Calu3 (cell line): ENCODE results near the gene NEAT1. TPM values are rescaled to one million over a fixed set of nuclear protein-coding genes. Genes with fewer than 3 reads are reported as not detected.
A peak's percentile ranks its signal among the peaks of the same experiment; 100 is the strongest.

Experiments
- BruUV-seq: library from RNA; stranded (reverse); fragments of 400-500 nt; replicated peaks from 2 replicates; lab custom pipeline; 2021; lab: Mats Ljungman, UMichigan
- CTCF ChIA-PET: fragments of 300-600 bp; sonication (Branson Sonifier 250); formaldehyde crosslinking; loops from one replicate; lab custom pipeline; 2022; ENCODE audit warnings: antibody characterized with exemption; lab: Charles Lee
- DNase-seq: peaks from one replicate; pipeline ENCODE4 v3.0.0; 2022
- H3K27ac Mint-ChIP-seq: one replicate; pipeline ENCODE4 v1.8.0; 2022; ENCODE audit warnings: mixed read lengths; ENCODE audit not compliant: unreplicated experiment
- H3K27me3 Mint-ChIP-seq: one replicate; pipeline ENCODE4 v1.8.0; 2022; ENCODE audit warnings: mixed read lengths; ENCODE audit not compliant: unreplicated experiment
- H3K36me3 Mint-ChIP-seq: one replicate; pipeline ENCODE4 v1.8.0; 2022; ENCODE audit warnings: mild to moderate bottlenecking, moderate library complexity, mixed read lengths; ENCODE audit not compliant: insufficient read depth, unreplicated experiment
- H3K4me1 Mint-ChIP-seq: one replicate; pipeline ENCODE4 v1.8.0; 2022; ENCODE audit warnings: mild to moderate bottlenecking, low read depth, mixed read lengths; ENCODE audit not compliant: unreplicated experiment
- H3K4me3 Mint-ChIP-seq: one replicate; pipeline ENCODE4 v1.8.0; 2022; ENCODE audit warnings: mild to moderate bottlenecking, low read depth, moderate library complexity, mixed read lengths; ENCODE audit not compliant: unreplicated experiment
- H3K9me3 Mint-ChIP-seq: one replicate; pipeline ENCODE4 v1.8.0; 2022; ENCODE audit warnings: low read depth, mixed read lengths; ENCODE audit not compliant: unreplicated experiment
- intact Hi-C: fragments of 100-400 bp; cut with micrococcal nuclease; formaldehyde crosslinking; loops from one replicate; pipeline ENCODE4 v1.10.0; 2022; ENCODE audit not compliant: unreplicated experiment
- total RNA-seq: library from RNA; stranded (reverse); gene quantifications from 2 replicates; pipeline ENCODE4 v1.2.3, GENCODE V29; 2022
- TF ChIP-seq, protein P1 (sequence below): fragments of 200-600 bp; IDR thresholded peaks from one replicate; pipeline ENCODE4 v1.8.0; 2022; ENCODE audit warnings: antibody characterized with exemption; ENCODE audit not compliant: unreplicated experiment

Gene NEAT1
- total RNA-seq, 1 experiment from 2014 or later, result 605 TPM

DNA sequence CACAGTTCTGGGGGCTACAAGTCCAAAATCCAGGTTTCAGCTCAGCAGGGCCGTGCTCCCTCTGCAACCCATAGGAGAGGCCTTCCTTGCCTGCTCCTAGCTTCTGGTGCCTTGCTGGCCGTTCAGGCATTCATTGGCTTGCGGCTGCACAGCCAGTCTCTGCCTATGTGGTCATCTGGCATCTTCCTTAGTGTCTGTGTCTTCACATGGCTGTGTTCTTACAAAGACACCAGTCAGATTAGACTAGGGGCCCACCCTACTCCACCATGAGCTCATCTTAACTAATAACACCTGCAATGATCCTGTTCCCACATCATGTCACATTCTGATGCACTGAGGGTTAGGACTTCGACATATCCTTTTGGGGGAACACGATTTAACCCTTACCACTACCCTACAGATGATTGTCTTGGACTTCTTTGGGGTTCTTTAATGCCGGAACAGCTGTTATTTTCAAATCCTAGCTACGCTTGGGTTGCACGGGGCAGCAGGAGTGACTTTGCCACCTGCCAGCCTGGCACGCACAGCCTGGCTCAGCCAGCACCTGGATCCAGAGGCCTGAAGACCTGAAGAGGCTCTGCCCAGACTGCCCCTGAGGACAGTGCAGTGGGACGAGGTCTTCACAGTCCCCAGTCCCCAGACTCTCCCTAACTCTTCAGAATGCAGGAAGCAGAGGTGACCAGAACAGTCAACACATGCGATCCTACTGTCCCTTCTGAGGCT is 7.7 kb upstream of the NEAT1 start:
- TF ChIP-seq, protein P1, sequence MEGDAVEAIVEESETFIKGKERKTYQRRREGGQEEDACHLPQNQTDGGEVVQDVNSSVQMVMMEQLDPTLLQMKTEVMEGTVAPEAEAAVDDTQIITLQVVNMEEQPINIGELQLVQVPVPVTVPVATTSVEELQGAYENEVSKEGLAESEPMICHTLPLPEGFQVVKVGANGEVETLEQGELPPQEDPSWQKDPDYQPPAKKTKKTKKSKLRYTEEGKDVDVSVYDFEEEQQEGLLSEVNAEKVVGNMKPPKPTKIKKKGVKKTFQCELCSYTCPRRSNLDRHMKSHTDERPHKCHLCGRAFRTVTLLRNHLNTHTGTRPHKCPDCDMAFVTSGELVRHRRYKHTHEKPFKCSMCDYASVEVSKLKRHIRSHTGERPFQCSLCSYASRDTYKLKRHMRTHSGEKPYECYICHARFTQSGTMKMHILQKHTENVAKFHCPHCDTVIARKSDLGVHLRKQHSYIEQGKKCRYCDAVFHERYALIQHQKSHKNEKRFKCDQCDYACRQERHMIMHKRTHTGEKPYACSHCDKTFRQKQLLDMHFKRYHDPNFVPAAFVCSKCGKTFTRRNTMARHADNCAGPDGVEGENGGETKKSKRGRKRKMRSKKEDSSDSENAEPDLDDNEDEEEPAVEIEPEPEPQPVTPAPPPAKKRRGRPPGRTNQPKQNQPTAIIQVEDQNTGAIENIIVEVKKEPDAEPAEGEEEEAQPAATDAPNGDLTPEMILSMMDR, result no peak
- peaks cover 62% of the 10 kb centered on the region for H3K36me3 Mint-ChIP-seq
- no peak overlapping the region for H3K27ac Mint-ChIP-seq
- DNase-seq, result no peak
- no peak overlapping the region for H3K4me3 Mint-ChIP-seq
- intact Hi-C loops, result loop anchor here (5.0 kb wide), 1 partner anchor 33 kb away; the partner anchor contains the start of gene SLC25A45
- CTCF ChIA-PET, result interaction anchor here (0.7 to 2.1 kb wide), 5 partner anchors 15 to 142 kb away, joined by 4 to 10 read pairs (median 7); no protein-coding TSS in a partner anchor
- BruUV-seq, result no TSS peak
- H3K27me3 Mint-ChIP-seq, result no peaks in the 10 kb centered on the region
- peaks cover 46% of the 10 kb centered on the region for H3K4me1 Mint-ChIP-seq
- H3K9me3 Mint-ChIP-seq, result no peaks in the 10 kb centered on the region

DNA sequence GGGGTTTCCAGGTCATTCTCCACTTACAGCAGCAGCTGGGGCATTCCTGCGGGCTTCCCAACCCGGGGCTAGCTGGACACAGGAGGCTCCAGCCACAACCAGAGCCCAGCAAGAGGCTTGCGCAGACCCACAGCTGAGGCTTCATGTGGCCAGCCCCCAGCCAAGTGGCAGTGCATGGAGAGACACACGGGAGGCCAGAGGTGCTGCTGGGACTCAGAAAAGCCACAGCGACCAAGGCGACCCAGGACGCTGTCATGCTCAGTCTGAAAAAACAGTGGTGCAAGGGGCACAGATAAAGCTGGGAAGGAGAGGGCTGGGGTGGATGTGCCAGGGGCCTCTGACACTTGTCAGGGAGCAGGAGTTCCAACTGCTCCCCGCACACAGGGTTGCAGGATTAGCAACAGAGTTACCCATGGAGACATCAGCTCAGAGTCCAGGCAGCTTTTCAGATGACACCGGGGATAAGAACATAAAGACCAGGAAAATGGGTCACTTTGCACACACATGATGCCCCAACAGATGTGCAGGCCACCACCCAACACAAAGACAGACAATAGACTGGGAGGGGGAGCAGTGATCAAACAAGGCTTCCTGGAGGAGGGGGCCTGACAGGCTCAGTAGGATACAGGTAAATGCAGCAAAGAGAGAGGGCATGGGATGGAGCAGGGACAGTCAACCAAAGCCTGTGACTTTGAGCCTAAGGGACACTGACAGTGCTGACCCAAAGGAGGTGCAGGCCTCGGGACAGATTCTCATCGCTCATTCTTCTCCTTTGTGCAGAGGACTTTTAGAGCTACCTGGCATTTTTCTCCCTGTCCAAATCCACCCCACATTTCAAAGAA is 6.9 kb upstream of the NEAT1 start:
- H3K4me1 Mint-ChIP-seq, result peaks cover 54% of the 10 kb centered on the region
- H3K9me3 Mint-ChIP-seq, result no peaks in the 10 kb centered on the region
- peak overlapping the region; percentile 79 for H3K27ac Mint-ChIP-seq
- peak overlapping the region; percentile 67 for H3K4me3 Mint-ChIP-seq
- TF ChIP-seq, protein P1, result no peak
- intact Hi-C loops, result loop anchor here (1.0 to 5.0 kb wide), 3 partner anchors 33 to 53 kb away; partner anchors contain the start of gene SLC25A45
- no TSS peak for BruUV-seq
- CTCF ChIA-PET, result interaction anchor here (0.6 to 3.8 kb wide), 11 partner anchors 11 to 98 kb away, joined by 3 to 31 read pairs (median 6); partner anchors contain the start of gene SLC25A45
- no peaks in the 10 kb centered on the region for H3K27me3 Mint-ChIP-seq
- DNase-seq, result no peak
- peaks cover 67% of the 10 kb centered on the region for H3K36me3 Mint-ChIP-seq

DNA sequence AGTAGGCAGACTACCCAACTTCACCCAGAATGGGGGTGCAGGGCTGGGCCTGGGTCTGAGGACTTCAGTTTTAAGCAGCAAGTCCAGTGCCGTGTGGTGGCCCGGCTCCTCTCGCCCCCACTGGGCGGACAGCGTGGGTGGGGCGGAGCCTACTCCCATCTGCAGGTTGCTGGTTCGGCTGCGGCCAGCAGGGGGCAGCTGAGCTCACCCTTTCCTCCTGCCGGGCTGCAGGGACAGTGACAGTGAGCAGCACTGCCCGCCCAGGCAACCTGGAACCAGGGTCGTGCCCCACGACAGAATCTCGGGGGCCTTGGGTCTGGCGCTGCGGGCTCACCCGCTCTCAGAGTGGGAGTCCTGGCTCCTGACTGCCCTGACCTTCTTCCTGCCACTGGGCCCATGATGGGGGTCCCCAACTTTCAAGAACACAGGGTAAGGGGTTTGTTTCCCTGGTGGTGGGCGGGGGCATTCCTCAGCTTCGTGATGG is 6.2 kb upstream of the NEAT1 start:
- Mint-ChIP-seq H3K4me3 (peak overlapping the region; percentile 67), H3K9me3 (no peaks in the 10 kb centered on the region), H3K36me3 (peaks cover 72% of the 10 kb centered on the region), H3K4me1 (peaks cover 58% of the 10 kb centered on the region), H3K27me3 (no peaks in the 10 kb centered on the region), H3K27ac (peak overlapping the region; percentile 79)
- CTCF ChIA-PET, result interaction anchor here (0.6 to 3.8 kb wide), 11 partner anchors 12 to 97 kb away, joined by 3 to 31 read pairs (median 6); partner anchors contain the start of gene SLC25A45
- intact Hi-C loops, result loop anchor here (1.0 to 5.0 kb wide), 3 partner anchors 34 to 52 kb away; partner anchors contain the start of gene SLC25A45
- DNase-seq, result peak; percentile 94
- TF ChIP-seq, protein P1, result peak; percentile 94
- no TSS peak for BruUV-seq
